Activated CD8-positive, alpha-beta T cell treated with anti-CD3 and anti-CD28 coated beads, Interleukin-2, amount 10 ng/mL, durations not matched to agents 7 days and 5 days (primary cell): ENCODE results near the gene DRC7. TPM values are rescaled to one million over a fixed set of nuclear protein-coding genes. Genes with fewer than 3 reads are reported as not detected.
"Not testable (repeated sequence)": the region's sequence is repeated elsewhere in the genome, so short reads cannot be mapped to it uniquely, and the experiment has no call there.

ENCODE experiments used
- ATAC-seq: fragments of 150-1000 bp; cut with Tn5 transposase; one replicate; pipeline ENCODE4 v1.10.0; 2021; ENCODE audit warnings: moderate library complexity
- CTCF ChIA-PET: fragments of 350-600 bp; sonication (Branson Sonifier 250); formaldehyde crosslinking; loops from one replicate; lab custom pipeline; 2021; ENCODE audit warnings: antibody characterized with exemption; lab: Charles Lee
- POLR2A ChIA-PET: fragments of 350-600 bp; sonication (Branson Sonifier 250); formaldehyde crosslinking; loops from one replicate; lab custom pipeline; 2021; ENCODE audit warnings: antibody characterized with exemption; lab: Charles Lee
- DNase-seq: peaks from one replicate; pipeline ENCODE4 v3.0.0-alpha.2; 2020
- H3K27ac Mint-ChIP-seq: one replicate; pipeline ENCODE4 v1.8.0; 2021; ENCODE audit warnings: mild to moderate bottlenecking, mixed read lengths
- H3K27me3 Mint-ChIP-seq: one replicate; pipeline ENCODE4 v1.8.0; 2021; ENCODE audit warnings: low read depth, mixed read lengths
- H3K36me3 Mint-ChIP-seq: one replicate; pipeline ENCODE4 v1.8.0; 2021; ENCODE audit warnings: low read depth, mixed read lengths
- H3K4me1 Mint-ChIP-seq: one replicate; pipeline ENCODE4 v1.8.0; 2021; ENCODE audit warnings: low read depth, mixed read lengths
- H3K4me3 Mint-ChIP-seq: one replicate; pipeline ENCODE4 v1.8.0; 2021; ENCODE audit warnings: mild to moderate bottlenecking, mixed read lengths
- H3K9me3 Mint-ChIP-seq: one replicate; pipeline ENCODE4 v1.8.0; 2022; ENCODE audit warnings: mixed read lengths; ENCODE audit not compliant: insufficient read depth
- microRNA-seq: library from miRNA; unstranded; fragments of <30 nt; microRNA quantifications from one replicate; pipeline ENCODE4 v1.2.0, GENCODE V29; 2022
- total RNA-seq, 2 experiments: library from RNA; stranded (reverse); gene quantifications; one replicate each; pipeline ENCODE4 v1.2.3, GENCODE V29; 2021

DRC7 gene
- total RNA-seq, 2 experiments from 2014 or later = 0.55 to 0.66 TPM

DNA sequence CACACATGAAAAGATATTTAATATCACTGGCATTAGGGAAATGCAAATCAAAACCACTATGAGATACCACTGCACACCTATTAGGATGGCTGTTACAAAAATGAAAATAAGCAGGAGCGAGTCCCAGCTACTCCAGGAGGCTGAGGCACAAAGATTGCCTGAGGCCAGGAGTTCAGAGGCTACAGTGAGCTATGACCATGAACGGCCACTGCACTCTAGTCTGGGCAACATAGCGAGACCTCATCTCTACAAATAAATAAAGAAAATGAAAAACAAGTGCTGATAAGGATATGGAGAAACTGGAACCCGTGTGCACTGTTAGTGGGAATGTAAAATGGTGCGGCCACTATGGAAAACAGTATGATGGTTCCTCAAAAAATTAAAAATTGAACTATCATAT lies 84.1 kb downstream of the DRC7 start:
- ATAC-seq (no peak), DNase-seq (no peak)
- H3K27ac Mint-ChIP-seq = no peak overlapping the region
- H3K4me3 Mint-ChIP-seq = no peak overlapping the region
- no peaks in the 10 kb centered on the region for H3K36me3 Mint-ChIP-seq
- no peaks in the 10 kb centered on the region for H3K4me1 Mint-ChIP-seq
- ChIA-PET CTCF (no interaction called here), POLR2A (no interaction called here)
- peaks cover 5% of the 10 kb centered on the region for H3K27me3 Mint-ChIP-seq
- no peaks in the 10 kb centered on the region for H3K9me3 Mint-ChIP-seq

- H3K4me1 Mint-ChIP-seq, CTCF ChIA-PET, H3K27ac Mint-ChIP-seq, H3K4me3 Mint-ChIP-seq, H3K36me3 Mint-ChIP-seq, H3K9me3 Mint-ChIP-seq, H3K27me3 Mint-ChIP-seq, ATAC-seq, DNase-seq, POLR2A ChIA-PET: not testable (repeated sequence)
Observed at GRCh38 chr16:57779836-57780235, 85.2 kb downstream of the DRC7 start.

GRCh38 chr16:57781349-57781740 lies 86.7 kb downstream of the DRC7 start:
- ChIA-PET POLR2A (no interaction called here), CTCF (interaction anchor here (0.9 kb wide), 1 partner anchor 82 kb away, joined by 3 read pairs; no protein-coding TSS in a partner anchor)
- DNase-seq (no peak), ATAC-seq (no peak)
- no peak overlapping the region for H3K4me3 Mint-ChIP-seq
- H3K27ac Mint-ChIP-seq = no peak overlapping the region
- peaks cover 5% of the 10 kb centered on the region for H3K27me3 Mint-ChIP-seq
- H3K36me3 Mint-ChIP-seq = no peaks in the 10 kb centered on the region
- H3K4me1 Mint-ChIP-seq = no peaks in the 10 kb centered on the region
- H3K9me3 Mint-ChIP-seq = no peaks in the 10 kb centered on the region

Small RNA genes lying within 50 kb of the gene (microRNA-seq; reads per million reads assigned to microRNA genes)
- gene MIR6772 = not detected

Other genes starting within 250 kb of the DRC7 start
- gene CIAPIN1, start 247.4 kb upstream of the DRC7 start, total RNA-seq = 10 to 100 TPM; 47.8 to 53.8 TPM
- 10 to 100 TPM; 38.2 to 40.4 TPM for gene COQ9, start 247.3 kb upstream of the DRC7 start, total RNA-seq
- 10 to 100 TPM; 57.0 to 58.3 TPM for gene POLR2C, start 232.1 kb upstream of the DRC7 start, total RNA-seq
- gene DOK4, start 208.3 kb upstream of the DRC7 start, total RNA-seq = 1 to 10 TPM; 4.8 to 6.4 TPM
- 10 to 100 TPM; 16.3 to 18.2 TPM for gene CCDC102A, start 158.2 kb upstream of the DRC7 start, total RNA-seq
- gene ADGRG5, start 152.2 kb upstream of the DRC7 start, total RNA-seq = 10 to 100 TPM; 16.0 to 18.1 TPM
- 1 to 10 TPM; 3.3 to 3.7 TPM for gene ADGRG1, start 66.2 kb upstream of the DRC7 start, total RNA-seq
- gene ADGRG3, start 26.5 kb upstream of the DRC7 start, total RNA-seq = under 1 TPM in 1 of 2 experiments, not detected in 1; 0.13 TPM
- gene KATNB1, start 41.0 kb downstream of the DRC7 start, total RNA-seq = 10 to 100 TPM; 36.3 to 36.7 TPM
- under 1 TPM in 1 of 2 experiments, not detected in 1; 0.53 TPM for gene KIFC3, start 107.7 kb downstream of the DRC7 start, total RNA-seq